H9 (cell line): ENCODE measurements around the gene HDLBP. TPM values are rescaled to one million over a fixed set of nuclear protein-coding genes. Genes with fewer than 3 reads are reported as not detected.
A peak's percentile ranks its signal among the peaks of the same experiment; 100 is the strongest.

Experiments
- DNase-seq: peaks from one replicate; pipeline ENCODE4 v3.0.0-alpha.2; 2017
- H2AFZ ChIP-seq: one replicate; pipeline ENCODE4 v1.6.1; 2013; ENCODE audit warnings: mild to moderate bottlenecking, low read length, control low read depth, moderate library complexity
- H2AK5ac ChIP-seq: 2 replicates; pipeline ENCODE4 v1.6.1; 2013; ENCODE audit warnings: low read length, control low read depth, mixed read lengths; ENCODE audit not compliant: insufficient read length
- H2BK120ac ChIP-seq: one replicate; pipeline ENCODE4 v1.6.1; 2013; ENCODE audit warnings: low read depth, mild to moderate bottlenecking, low read length, control low read depth, inconsistent platforms; ENCODE audit not compliant: poor library complexity, severe bottlenecking
- H2BK12ac ChIP-seq: 2 replicates; pipeline ENCODE4 v1.6.1; 2013; ENCODE audit warnings: low read length, control low read depth, mixed read lengths, low read depth; ENCODE audit not compliant: insufficient read length
- H2BK15ac ChIP-seq: 2 replicates; pipeline ENCODE4 v1.6.1; 2013; ENCODE audit warnings: low read depth, low read length, control low read depth
- H2BK20ac ChIP-seq: one replicate; pipeline ENCODE4 v1.6.1; 2013; ENCODE audit warnings: low read depth, mild to moderate bottlenecking, low read length, control low read depth, inconsistent platforms; ENCODE audit not compliant: poor library complexity, severe bottlenecking
- H2BK5ac ChIP-seq: 2 replicates; pipeline ENCODE4 v1.6.1; 2013; ENCODE audit warnings: low read length, control low read depth, mixed read lengths; ENCODE audit not compliant: insufficient read length
- H3K14ac ChIP-seq: 2 replicates; pipeline ENCODE4 v1.6.1; 2013; ENCODE audit warnings: low read length, control low read depth; ENCODE audit not compliant: insufficient read depth
- H3K18ac ChIP-seq: 2 replicates; pipeline ENCODE4 v1.6.1; 2013; ENCODE audit warnings: low read depth, mild to moderate bottlenecking, mixed read lengths, low read length, control low read depth; ENCODE audit not compliant: insufficient read length
- H3K23ac ChIP-seq: 2 replicates; pipeline ENCODE4 v1.6.1; 2013; ENCODE audit warnings: low read length, control low read depth, mixed read lengths, low read depth; ENCODE audit not compliant: insufficient read length
- H3K23me2 ChIP-seq: 2 replicates; pipeline ENCODE4 v1.6.1; 2013; ENCODE audit warnings: low read depth, mild to moderate bottlenecking, mixed read lengths, low read length, control low read depth; ENCODE audit not compliant: insufficient read length, poor library complexity, severe bottlenecking
- H3K27ac ChIP-seq: 2 replicates; pipeline ENCODE4 v1.5.1; 2013; ENCODE audit warnings: low read length, control low read depth, mixed read lengths, low read depth; ENCODE audit not compliant: insufficient read length
- H3K27me3 ChIP-seq: 2 replicates; pipeline ENCODE4 v1.6.1; 2013; ENCODE audit warnings: low read length, control low read depth, inconsistent platforms; ENCODE audit not compliant: insufficient read depth
- H3K4ac ChIP-seq: 2 replicates; pipeline ENCODE4 v1.6.1; 2013; ENCODE audit warnings: low read depth, mild to moderate bottlenecking, control low read depth, inconsistent platforms, low read length, moderate library complexity
- H3K4me1 ChIP-seq: 2 replicates; pipeline ENCODE4 v1.6.1; 2013; ENCODE audit warnings: low read length, control low read depth, inconsistent platforms; ENCODE audit not compliant: insufficient read depth
- H3K4me2 ChIP-seq: 2 replicates; pipeline ENCODE4 v1.6.1; 2013; ENCODE audit warnings: low read length, control low read depth, mixed read lengths; ENCODE audit not compliant: insufficient read length, insufficient read depth
- H3K56ac ChIP-seq: 2 replicates; pipeline ENCODE4 v1.6.1; 2013; ENCODE audit warnings: low read depth, mild to moderate bottlenecking, mixed read lengths, low read length, control low read depth; ENCODE audit not compliant: insufficient read length
- H3K79me1 ChIP-seq: 2 replicates; pipeline ENCODE4 v1.6.1; 2013; ENCODE audit warnings: low read depth, mild to moderate bottlenecking, moderate library complexity, low read length, control low read depth, inconsistent platforms; ENCODE audit not compliant: insufficient read depth, poor library complexity, severe bottlenecking
- H3K79me2 ChIP-seq: 2 replicates; pipeline ENCODE4 v1.6.1; 2013; ENCODE audit warnings: low read length, control low read depth, inconsistent platforms; ENCODE audit not compliant: insufficient read depth
- H3K9ac ChIP-seq: 2 replicates; pipeline ENCODE4 v1.6.1; 2013; ENCODE audit warnings: low read length, control low read depth, mixed read lengths; ENCODE audit not compliant: insufficient read length; ENCODE audit errors: extremely low read depth
- H3K9me3 ChIP-seq: one replicate; pipeline ENCODE4 v1.6.1; 2013; ENCODE audit warnings: low read depth, low read length, inconsistent platforms; ENCODE audit not compliant: control insufficient read depth
- H3T11ph ChIP-seq: one replicate; pipeline ENCODE4 v1.6.1; 2013; ENCODE audit warnings: mild to moderate bottlenecking, low read length, control low read depth, inconsistent platforms
- H4K20me1 ChIP-seq: one replicate; pipeline ENCODE4 v1.6.1; 2013; ENCODE audit not compliant: control insufficient read depth, insufficient read length, insufficient read depth
- H4K5ac ChIP-seq: 2 replicates; pipeline ENCODE4 v1.6.1; 2013; ENCODE audit warnings: low read depth, mild to moderate bottlenecking, mixed read lengths, low read length, control low read depth; ENCODE audit not compliant: insufficient read length
- H4K8ac ChIP-seq: replicated peaks from 2 replicates; pipeline ENCODE4 v1.6.1; 2013; ENCODE audit warnings: low read length, control low read depth, mixed read lengths, low read depth; ENCODE audit not compliant: insufficient read length
- H4K91ac ChIP-seq: 2 replicates; pipeline ENCODE4 v1.6.1; 2013; ENCODE audit warnings: low read depth, mild to moderate bottlenecking, moderate library complexity, mixed read lengths, low read length, control low read depth; ENCODE audit not compliant: insufficient read length
- H3K27ac Mint-ChIP-seq, 3 experiments: 2 replicates in 2 of 3; 3 replicates in 1 of 3; pipeline ENCODE4 v1.8.0; 2020 to 2021; ENCODE audit warnings: mixed read lengths in 3 of 3, mild to moderate bottlenecking in 1 of 3, moderate library complexity in 1 of 3
- H3K27me3 Mint-ChIP-seq: 2 replicates; pipeline ENCODE4 v1.8.0; 2021; ENCODE audit warnings: low read depth, mild to moderate bottlenecking, moderate library complexity, mixed read lengths
- H3K36me3 Mint-ChIP-seq, 3 experiments: 2 replicates in 2 of 3; 3 replicates in 1 of 3; pipeline ENCODE4 v1.8.0; 2020 to 2021; ENCODE audit warnings: low read depth in 3 of 3, mixed read lengths in 3 of 3; ENCODE audit not compliant: insufficient read depth in 1 of 3
- H3K4me1 Mint-ChIP-seq, 2 experiments: 2 replicates each; pipeline ENCODE4 v1.8.0; 2020; ENCODE audit warnings: mixed read lengths in 2 of 2
- H3K4me3 Mint-ChIP-seq, 2 experiments: 2 replicates in 1 of 2; 3 replicates in 1 of 2; pipeline ENCODE4 v1.8.0; 2020 to 2021; ENCODE audit warnings: mild to moderate bottlenecking in 2 of 2, mixed read lengths in 2 of 2, moderate library complexity in 1 of 2
- H3K9me3 Mint-ChIP-seq, 2 experiments: 2 replicates in 1 of 2; 3 replicates in 1 of 2; pipeline ENCODE4 v1.8.0; 2020; ENCODE audit warnings: mild to moderate bottlenecking in 2 of 2, mixed read lengths in 2 of 2, moderate library complexity in 1 of 2
- CTCF ChIP-seq: fragments of 200-600 bp; sonication (generic); conservative IDR thresholded peaks from 3 replicates; pipeline ENCODE4 v1.8.0; 2021; ENCODE audit warnings: antibody characterized with exemption, mild to moderate bottlenecking
- WGBS: extraction: QIAGEN DNeasy Blood & Tissue Kit; methylation state at CpG from one replicate; pipeline ENCODE4 v1.1.7; 2013; ENCODE audit warnings: missing lambda C conversion rate, low lambda C conversion rate, mixed read lengths; ENCODE audit not compliant: insufficient read length; ENCODE audit errors: extremely low coverage; 5-methylcytosine and 5-hydroxymethylcytosine counted together
- total RNA-seq: library from RNA; stranded (reverse); gene quantifications from 2 replicates; pipeline ENCODE4 v1.2.1, GENCODE V29; 2021

HDLBP gene
- total RNA-seq, 1 experiment from 2014 or later = 364 TPM

GRCh38 chr2:241358470-241358869, 43.0 kb upstream of the HDLBP start:
- no peaks in the 10 kb centered on the region for H4K20me1 ChIP-seq

More at GRCh38 chr2:241358470-241358869, 43.0 kb upstream of the HDLBP start:
- Histone ChIP-seq H3K79me2 (peaks cover 7% of the 10 kb centered on the region; the same call in 1 of the 2 replicates), H3K27ac (no peak overlapping the region), H2BK20ac (no peak overlapping the region), H3K27me3 (no peaks in the 10 kb centered on the region), H3K23ac (no peak overlapping the region), H2BK15ac (no peak overlapping the region), H3T11ph (no peak overlapping the region), H3K14ac (no peak overlapping the region), H3K79me1 (peaks cover 5% of the 10 kb centered on the region), H3K18ac (no peak overlapping the region), H4K91ac (no peak overlapping the region), H2AK5ac (no peak overlapping the region), H2BK5ac (no peak overlapping the region), H3K9ac (no peak overlapping the region), H3K56ac (no peak overlapping the region), H2BK120ac (no peak overlapping the region), H3K4ac (no peak overlapping the region), H3K9me3 (no peaks in the 10 kb centered on the region), H3K23me2 (peaks cover 4% of the 10 kb centered on the region), H4K5ac (no peak overlapping the region), H3K4me1 (peaks cover 2% of the 10 kb centered on the region; the same call in 1 of the 2 replicates), H2AFZ (no peak overlapping the region), H4K8ac (no peak overlapping the region), H2BK12ac (no peak overlapping the region), H3K4me2 (no peak overlapping the region)
- Mint-ChIP-seq H3K4me1 (peaks cover 54% of the 10 kb centered on the region in 2 experiments), H3K36me3 (peaks cover 0 to 12% (median 6%) of the 10 kb centered on the region in 3 experiments; a peak in 5 of 7 replicates), H3K27ac (no peak overlapping the region), H3K27me3 (no peaks in the 10 kb centered on the region), H3K9me3 (no peaks in the 10 kb centered on the region), H3K4me3 (peak overlapping the region in 1 of 2 experiments; percentile 12; a peak in 2 of 5 replicates)
- WGBS = no CpG with 5 or more reads among the region's 5 CpGs
- no peak for DNase-seq
- no peak for TF ChIP-seq CTCF
